ENCODE results near the gene KIFAP3.

KIFAP3 gene

GRCh38 chr1:169909499-169909898 is 165.0 kb downstream of the KIFAP3 start:
- TF ChIP-seq TCF12 (IDR thresholded peaks at IDR 0.05; ENCODE audit: low read depth) (no peak), ZBTB7A (IDR thresholded peaks at IDR 0.05; ENCODE audit: low read depth) (no peak), TAF1 (IDR thresholded peaks at IDR 0.05; ENCODE audit: low read depth) (no peak), USF1 (IDR thresholded peaks at IDR 0.05) (no peak), EP300 (IDR thresholded peaks at IDR 0.05; ENCODE audit: borderline replicate concordance) (no peak), MAX (IDR thresholded peaks at IDR 0.05) (no peak), CEBPB (IDR thresholded peaks at IDR 0.05) (no peak), FOXM1 (IDR thresholded peaks at IDR 0.05; ENCODE audit: borderline replicate concordance, low read depth) (no peak), CREB1 (IDR thresholded peaks at IDR 0.05; ENCODE audit: low read depth) (no peak), YY1 (IDR thresholded peaks at IDR 0.05; ENCODE audit: low read depth) (no peak), EGR1 (IDR thresholded peaks at IDR 0.05) (no peak), RAD21 (IDR thresholded peaks at IDR 0.05; ENCODE audit: low read depth) (no peak), TEAD4 (IDR thresholded peaks at IDR 0.05) (no peak), REST (IDR thresholded peaks at IDR 0.05; ENCODE audit: low read depth) (no peak), NFIC (IDR thresholded peaks at IDR 0.05) (no peak)

GRCh38 chr1:169906938-169907337 is 167.6 kb downstream of the KIFAP3 start:
- no peak for TF ChIP-seq EP300 (IDR thresholded peaks at IDR 0.05; ENCODE audit: borderline replicate concordance)
- TF ChIP-seq MAX (IDR thresholded peaks at IDR 0.05): no peak
- no peak for TF ChIP-seq REST (IDR thresholded peaks at IDR 0.05; ENCODE audit: low read depth)
- no peak for TF ChIP-seq YY1 (IDR thresholded peaks at IDR 0.05; ENCODE audit: low read depth)
- no peak for TF ChIP-seq USF1 (IDR thresholded peaks at IDR 0.05)
- no peak for TF ChIP-seq FOXM1 (IDR thresholded peaks at IDR 0.05; ENCODE audit: borderline replicate concordance, low read depth)
- no peak for TF ChIP-seq TCF12 (IDR thresholded peaks at IDR 0.05; ENCODE audit: low read depth)
- no peak for TF ChIP-seq TEAD4 (IDR thresholded peaks at IDR 0.05)
- no peak for TF ChIP-seq EGR1 (IDR thresholded peaks at IDR 0.05)
- no peak for TF ChIP-seq ZBTB7A (IDR thresholded peaks at IDR 0.05; ENCODE audit: low read depth)
- no peak for TF ChIP-seq CEBPB (IDR thresholded peaks at IDR 0.05)
- TF ChIP-seq RAD21 (IDR thresholded peaks at IDR 0.05; ENCODE audit: low read depth): no peak

- TF ChIP-seq FOXM1 (IDR thresholded peaks at IDR 0.05; ENCODE audit: borderline replicate concordance, low read depth): no peak
- TF ChIP-seq CREB1 (IDR thresholded peaks at IDR 0.05; ENCODE audit: low read depth): no peak
- TF ChIP-seq MAX (IDR thresholded peaks at IDR 0.05): no peak
Observed at GRCh38 chr1:169904834-169905233, 169.7 kb downstream of the KIFAP3 start.

- no peak for TF ChIP-seq USF1 (IDR thresholded peaks at IDR 0.05)
- no peak for TF ChIP-seq CEBPB (IDR thresholded peaks at IDR 0.05)
- TF ChIP-seq CREB1 (IDR thresholded peaks at IDR 0.05; ENCODE audit: low read depth): no peak
- TF ChIP-seq TEAD4 (IDR thresholded peaks at IDR 0.05): no peak
- no peak for TF ChIP-seq EGR1 (IDR thresholded peaks at IDR 0.05)
- TF ChIP-seq MAX (IDR thresholded peaks at IDR 0.05): no peak
- no peak for TF ChIP-seq FOXM1 (IDR thresholded peaks at IDR 0.05; ENCODE audit: borderline replicate concordance, low read depth)
- TF ChIP-seq REST (IDR thresholded peaks at IDR 0.05; ENCODE audit: low read depth): no peak
- TF ChIP-seq TAF1 (IDR thresholded peaks at IDR 0.05; ENCODE audit: low read depth): no peak
- no peak for TF ChIP-seq YY1 (IDR thresholded peaks at IDR 0.05; ENCODE audit: low read depth)
- TF ChIP-seq RAD21 (IDR thresholded peaks at IDR 0.05; ENCODE audit: low read depth): no peak
- no peak for TF ChIP-seq TCF12 (IDR thresholded peaks at IDR 0.05; ENCODE audit: low read depth)
Observed at GRCh38 chr1:169902751-169903150, 171.7 kb downstream of the KIFAP3 start.

Measured in Ishikawa (cell line).